IMR-90 (cell line): ENCODE results near the gene GCN1.

Source experiments
- CEBPB ChIP-seq: IDR thresholded peaks from 2 replicates; pipeline ENCODE4 v1.6.1; 2012; ENCODE audit warnings: low read depth, low read length, improper control_type of control experiment
- MAZ ChIP-seq: IDR thresholded peaks from 2 replicates; pipeline ENCODE4 v1.6.1; 2012; ENCODE audit warnings: low read depth, mild to moderate bottlenecking, low read length, improper control_type of control experiment, moderate library complexity, borderline replicate concordance
- MXI1 ChIP-seq: IDR thresholded peaks from 2 replicates; pipeline ENCODE4 v1.6.1; 2012; ENCODE audit warnings: low read depth, mild to moderate bottlenecking, low read length, moderate library complexity, borderline replicate concordance
- POLR2A ChIP-seq: IDR thresholded peaks from 2 replicates; pipeline ENCODE4 v1.6.1; 2012; ENCODE audit warnings: mild to moderate bottlenecking, low read depth, low read length
- RAD21 ChIP-seq: IDR thresholded peaks from 2 replicates; pipeline ENCODE4 v1.6.1; 2012; ENCODE audit warnings: low read length, improper control_type of control experiment
- RFX5 ChIP-seq: IDR thresholded peaks from 2 replicates; pipeline ENCODE4 v1.8.0; 2012; ENCODE audit warnings: low read depth, mild to moderate bottlenecking, low read length, moderate library complexity
- SMC3 ChIP-seq: fragments of 150-350 bp; IDR thresholded peaks from 2 replicates; pipeline ENCODE4 v1.6.1; 2016; ENCODE audit warnings: low read depth, mild to moderate bottlenecking, antibody characterized with exemption, low read length, moderate library complexity
- TF ChIP-seq, protein P1 (sequence below): conservative IDR thresholded peaks from 2 replicates; pipeline ENCODE4 v1.5.1; 2012; ENCODE audit warnings: mild to moderate bottlenecking, low read depth, low read length, improper control_type of control experiment
- TF ChIP-seq, protein P2 (sequence below): fragments of 150-350 bp; IDR thresholded peaks from 2 replicates; pipeline ENCODE4 v1.6.1; 2017; ENCODE audit warnings: mild to moderate bottlenecking, antibody characterized with exemption, low read length, low read depth
- TF ChIP-seq, protein P3 (sequence below): fragments of 150-350 bp; IDR thresholded peaks from 2 replicates; pipeline ENCODE4 v1.6.1; 2016; ENCODE audit warnings: low read depth, mild to moderate bottlenecking, low read length, moderate library complexity, borderline replicate concordance

DNA sequence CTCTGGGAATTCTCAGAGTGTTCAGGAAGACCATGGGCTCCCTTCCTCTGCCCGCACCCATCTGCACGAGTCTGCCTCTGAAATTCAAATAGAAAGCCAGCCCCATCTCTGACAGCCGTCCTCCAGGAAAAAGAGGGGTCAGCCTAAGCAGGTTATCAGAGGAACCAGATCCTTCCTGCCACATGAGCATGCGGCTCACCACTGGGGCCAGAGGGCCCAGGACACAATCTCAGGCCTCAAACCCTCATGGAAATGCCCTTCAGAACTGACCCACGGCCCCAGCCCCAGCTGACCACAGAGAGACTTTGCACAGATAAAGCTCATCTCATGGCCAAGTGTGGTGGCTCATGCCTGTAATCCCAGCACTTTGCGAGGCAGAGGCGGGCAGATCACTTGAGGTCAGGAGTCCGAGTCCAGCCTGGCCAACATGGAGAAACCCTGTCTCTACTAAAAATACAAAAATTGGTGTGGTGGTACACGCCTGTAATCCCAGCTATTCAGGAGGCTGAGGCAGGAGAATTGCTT is 47.8 kb upstream of the GCN1 start:
- TF ChIP-seq, protein P1, sequence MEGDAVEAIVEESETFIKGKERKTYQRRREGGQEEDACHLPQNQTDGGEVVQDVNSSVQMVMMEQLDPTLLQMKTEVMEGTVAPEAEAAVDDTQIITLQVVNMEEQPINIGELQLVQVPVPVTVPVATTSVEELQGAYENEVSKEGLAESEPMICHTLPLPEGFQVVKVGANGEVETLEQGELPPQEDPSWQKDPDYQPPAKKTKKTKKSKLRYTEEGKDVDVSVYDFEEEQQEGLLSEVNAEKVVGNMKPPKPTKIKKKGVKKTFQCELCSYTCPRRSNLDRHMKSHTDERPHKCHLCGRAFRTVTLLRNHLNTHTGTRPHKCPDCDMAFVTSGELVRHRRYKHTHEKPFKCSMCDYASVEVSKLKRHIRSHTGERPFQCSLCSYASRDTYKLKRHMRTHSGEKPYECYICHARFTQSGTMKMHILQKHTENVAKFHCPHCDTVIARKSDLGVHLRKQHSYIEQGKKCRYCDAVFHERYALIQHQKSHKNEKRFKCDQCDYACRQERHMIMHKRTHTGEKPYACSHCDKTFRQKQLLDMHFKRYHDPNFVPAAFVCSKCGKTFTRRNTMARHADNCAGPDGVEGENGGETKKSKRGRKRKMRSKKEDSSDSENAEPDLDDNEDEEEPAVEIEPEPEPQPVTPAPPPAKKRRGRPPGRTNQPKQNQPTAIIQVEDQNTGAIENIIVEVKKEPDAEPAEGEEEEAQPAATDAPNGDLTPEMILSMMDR, result no peak
- TF ChIP-seq POLR2A, result no peak
- TF ChIP-seq, protein P2, sequence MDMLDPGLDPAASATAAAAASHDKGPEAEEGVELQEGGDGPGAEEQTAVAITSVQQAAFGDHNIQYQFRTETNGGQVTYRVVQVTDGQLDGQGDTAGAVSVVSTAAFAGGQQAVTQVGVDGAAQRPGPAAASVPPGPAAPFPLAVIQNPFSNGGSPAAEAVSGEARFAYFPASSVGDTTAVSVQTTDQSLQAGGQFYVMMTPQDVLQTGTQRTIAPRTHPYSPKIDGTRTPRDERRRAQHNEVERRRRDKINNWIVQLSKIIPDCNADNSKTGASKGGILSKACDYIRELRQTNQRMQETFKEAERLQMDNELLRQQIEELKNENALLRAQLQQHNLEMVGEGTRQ, result no peak
- TF ChIP-seq CEBPB, result no peak
- no peak for TF ChIP-seq RAD21
- no peak for TF ChIP-seq MXI1
- no peak for TF ChIP-seq MAZ
- TF ChIP-seq RFX5, result no peak
- TF ChIP-seq SMC3, result no peak
- TF ChIP-seq, protein P3, sequence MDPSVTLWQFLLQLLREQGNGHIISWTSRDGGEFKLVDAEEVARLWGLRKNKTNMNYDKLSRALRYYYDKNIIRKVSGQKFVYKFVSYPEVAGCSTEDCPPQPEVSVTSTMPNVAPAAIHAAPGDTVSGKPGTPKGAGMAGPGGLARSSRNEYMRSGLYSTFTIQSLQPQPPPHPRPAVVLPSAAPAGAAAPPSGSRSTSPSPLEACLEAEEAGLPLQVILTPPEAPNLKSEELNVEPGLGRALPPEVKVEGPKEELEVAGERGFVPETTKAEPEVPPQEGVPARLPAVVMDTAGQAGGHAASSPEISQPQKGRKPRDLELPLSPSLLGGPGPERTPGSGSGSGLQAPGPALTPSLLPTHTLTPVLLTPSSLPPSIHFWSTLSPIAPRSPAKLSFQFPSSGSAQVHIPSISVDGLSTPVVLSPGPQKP, result no peak
